HG02840 (cell line): ENCODE results near the gene PSPC1.
A peak's percentile ranks its signal among the peaks of the same experiment; 100 is the strongest.
"Not testable (repeated sequence)": the region's sequence is repeated elsewhere in the genome, so short reads cannot be mapped to it uniquely, and the experiment has no call there.

ENCODE experiments used
- ATAC-seq: cut with Tn5 transposase; IDR thresholded peaks from one replicate; pipeline ENCODE4 v1.9.1; 2021; ENCODE audit warnings: mild to moderate bottlenecking, moderate library complexity, moderate number of reproducible peaks; ENCODE audit not compliant: unreplicated experiment, low FRiP score

PSPC1 gene, protein sequence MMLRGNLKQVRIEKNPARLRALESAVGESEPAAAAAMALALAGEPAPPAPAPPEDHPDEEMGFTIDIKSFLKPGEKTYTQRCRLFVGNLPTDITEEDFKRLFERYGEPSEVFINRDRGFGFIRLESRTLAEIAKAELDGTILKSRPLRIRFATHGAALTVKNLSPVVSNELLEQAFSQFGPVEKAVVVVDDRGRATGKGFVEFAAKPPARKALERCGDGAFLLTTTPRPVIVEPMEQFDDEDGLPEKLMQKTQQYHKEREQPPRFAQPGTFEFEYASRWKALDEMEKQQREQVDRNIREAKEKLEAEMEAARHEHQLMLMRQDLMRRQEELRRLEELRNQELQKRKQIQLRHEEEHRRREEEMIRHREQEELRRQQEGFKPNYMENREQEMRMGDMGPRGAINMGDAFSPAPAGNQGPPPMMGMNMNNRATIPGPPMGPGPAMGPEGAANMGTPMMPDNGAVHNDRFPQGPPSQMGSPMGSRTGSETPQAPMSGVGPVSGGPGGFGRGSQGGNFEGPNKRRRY

DNA sequence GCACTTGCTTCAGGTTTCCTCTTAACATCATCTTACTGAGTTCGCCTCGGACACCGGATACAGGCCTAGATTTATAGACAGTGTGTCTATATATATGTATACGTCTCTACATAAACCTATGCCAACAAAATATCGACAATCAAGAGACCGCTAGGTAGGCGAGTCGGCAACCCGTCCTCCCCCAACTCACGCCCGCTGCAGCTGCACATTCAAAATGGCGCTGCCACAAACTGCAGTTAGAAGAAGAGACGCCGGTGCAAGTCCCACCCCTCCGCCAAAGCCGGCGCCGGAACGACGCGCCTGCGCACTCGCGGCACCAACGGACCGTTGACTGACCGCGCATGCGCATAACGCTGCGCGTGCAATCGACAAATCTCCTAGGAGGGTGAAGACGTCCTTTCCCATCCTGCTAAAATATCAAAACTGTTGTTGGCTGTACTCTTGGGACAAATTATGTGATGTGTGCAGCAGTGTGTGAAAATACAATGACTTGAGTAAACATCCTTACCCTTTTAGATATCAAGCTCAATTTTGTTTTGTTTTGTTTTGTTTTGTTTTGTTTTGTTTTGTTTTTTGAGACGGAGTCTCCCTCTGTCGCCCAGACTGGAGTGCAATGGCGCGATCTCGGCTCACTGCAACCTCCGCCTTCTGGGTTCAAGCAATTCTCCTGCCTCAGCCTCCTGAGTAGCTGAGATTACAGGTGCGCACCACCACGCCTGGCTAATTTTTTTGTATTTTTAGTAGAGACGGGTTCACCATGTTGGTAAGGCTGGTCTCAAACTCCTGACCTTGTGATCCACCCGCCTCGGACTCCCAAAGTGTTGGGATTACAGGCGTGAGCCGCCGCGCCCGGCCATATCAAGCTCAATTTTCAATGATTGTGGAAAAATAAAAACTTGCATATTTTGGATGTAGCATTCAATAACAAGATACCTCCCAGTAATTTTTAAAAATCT lies at the start of gene PSPC1:
PSPC1 (minus strand) TSS at position 219 of the 956 bp plus-strand sequence; CDS start at position 31, 188 bp downstream.
- ATAC-seq: peak; percentile 87

DNA sequence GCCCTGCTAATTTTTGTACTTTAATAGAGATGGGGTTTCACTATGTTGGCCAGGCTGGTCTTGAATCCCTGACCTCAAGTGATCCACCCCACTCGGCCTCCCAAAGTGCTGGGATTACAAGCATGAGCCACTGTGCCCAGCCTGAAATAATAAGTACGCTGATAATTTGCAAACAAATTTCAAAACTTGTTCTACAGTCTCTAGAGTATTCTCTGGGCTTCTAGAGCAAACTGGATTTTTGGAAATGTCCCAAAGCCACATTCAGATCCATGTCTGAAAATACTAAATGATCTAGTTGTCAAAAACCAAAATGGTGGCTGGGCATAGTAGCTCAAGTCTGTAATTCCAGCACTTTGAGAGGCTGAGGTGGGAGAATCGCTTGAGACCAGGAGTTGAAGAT lies 39.9 kb upstream of the PSPC1 start:
- no peak for ATAC-seq

DNA sequence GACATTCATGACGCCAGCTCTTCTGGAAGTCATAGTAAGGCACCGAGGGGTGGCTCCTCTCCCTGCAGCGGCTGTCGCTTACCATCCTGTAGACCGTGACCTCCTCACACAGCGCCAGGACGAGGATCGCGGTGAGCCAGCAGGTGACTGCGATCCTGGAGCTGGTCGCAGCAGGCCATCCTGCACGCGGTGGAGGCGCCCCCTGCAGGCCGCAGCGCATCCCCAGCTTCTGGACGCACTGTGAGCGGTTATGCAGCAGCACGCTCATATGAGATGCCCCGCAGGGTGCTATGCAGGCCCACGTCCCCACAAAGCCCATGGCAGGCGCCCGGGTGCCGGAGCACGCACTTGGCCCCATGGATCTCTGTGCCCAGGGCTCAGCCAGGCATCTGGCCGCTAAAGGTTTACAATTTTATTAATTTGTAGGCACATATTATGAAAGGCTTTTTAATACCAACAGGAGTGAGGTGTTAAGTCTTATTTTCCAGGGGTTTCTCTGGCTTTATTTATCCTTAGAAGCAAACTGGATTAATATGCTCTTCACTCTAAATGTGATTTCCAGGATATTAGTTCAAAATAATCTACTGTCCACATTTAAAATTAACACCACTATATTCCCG lies 35.6 kb upstream of the PSPC1 start:
- ATAC-seq: no peak

DNA sequence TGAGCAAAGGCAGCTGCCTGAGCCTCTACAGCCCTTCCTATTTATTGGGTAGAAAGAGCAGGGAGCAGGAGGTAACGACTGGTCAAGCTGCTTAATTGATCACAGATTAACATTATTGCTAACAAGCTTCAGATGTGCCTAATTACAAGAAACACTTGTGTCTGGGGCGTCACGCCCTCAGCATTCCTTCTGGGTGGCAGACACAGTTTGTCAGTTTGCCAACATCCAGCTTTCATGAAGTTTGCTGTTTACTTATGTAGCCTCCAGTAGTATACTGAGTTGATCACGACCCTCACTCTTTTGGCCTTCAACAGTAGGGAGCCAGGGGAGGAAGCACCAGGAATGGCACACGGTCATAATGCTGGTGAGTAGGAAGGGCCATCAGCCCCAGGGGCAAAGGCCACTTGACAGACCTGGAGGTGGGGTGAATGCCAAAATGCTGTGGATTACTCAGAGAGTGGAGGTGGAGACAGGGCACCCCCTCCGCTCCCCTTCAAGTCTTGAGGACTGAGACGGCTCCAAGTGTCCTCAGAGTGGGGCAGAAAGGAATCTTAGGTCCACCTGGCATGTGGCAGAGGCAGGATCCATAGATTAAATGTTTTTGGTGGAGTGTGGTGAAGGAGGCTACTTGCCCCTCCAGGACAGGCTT lies 34.9 kb upstream of the PSPC1 start:
- no peak for ATAC-seq

DNA sequence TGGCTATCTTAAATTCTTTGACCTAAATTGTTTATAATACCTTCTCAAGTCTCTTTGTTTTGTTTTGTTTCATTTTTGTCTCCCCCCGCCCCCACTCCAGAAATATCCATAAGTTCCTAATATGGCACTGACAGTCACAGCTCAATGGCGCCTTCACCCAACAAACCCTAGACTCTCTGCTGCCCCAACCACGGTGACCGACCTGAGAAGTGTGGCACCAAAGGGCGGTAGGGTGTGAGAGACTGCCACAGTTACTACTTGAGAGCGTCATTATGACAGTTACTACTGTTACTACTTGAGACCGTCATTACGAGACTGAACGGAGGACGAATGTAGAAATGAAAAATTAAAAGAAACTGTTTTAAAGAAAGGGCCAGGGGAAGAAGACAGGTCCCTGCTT lies 34.4 kb upstream of the PSPC1 start:
- ATAC-seq: no peak

DNA sequence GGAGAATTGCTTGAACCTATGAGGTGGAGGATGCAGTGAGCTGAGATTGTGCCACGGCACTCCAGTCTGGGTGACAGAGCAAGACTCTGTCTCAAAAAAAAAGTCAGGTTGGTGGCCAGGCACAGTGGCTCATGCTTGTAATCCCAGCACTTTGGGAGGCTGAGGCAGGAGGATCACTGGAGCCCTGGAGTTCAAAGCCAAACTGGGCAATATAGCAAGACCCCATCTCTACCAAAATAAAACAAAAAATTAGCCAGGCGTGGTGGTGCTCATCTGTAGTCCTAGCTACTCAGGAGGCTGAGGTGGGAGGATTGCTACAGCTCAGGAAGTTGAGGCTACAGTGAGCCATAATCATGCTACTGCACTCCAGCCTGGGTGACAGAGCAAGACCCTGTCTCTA lies 33.1 kb upstream of the PSPC1 start:
- ATAC-seq: not testable (repeated sequence)

DNA sequence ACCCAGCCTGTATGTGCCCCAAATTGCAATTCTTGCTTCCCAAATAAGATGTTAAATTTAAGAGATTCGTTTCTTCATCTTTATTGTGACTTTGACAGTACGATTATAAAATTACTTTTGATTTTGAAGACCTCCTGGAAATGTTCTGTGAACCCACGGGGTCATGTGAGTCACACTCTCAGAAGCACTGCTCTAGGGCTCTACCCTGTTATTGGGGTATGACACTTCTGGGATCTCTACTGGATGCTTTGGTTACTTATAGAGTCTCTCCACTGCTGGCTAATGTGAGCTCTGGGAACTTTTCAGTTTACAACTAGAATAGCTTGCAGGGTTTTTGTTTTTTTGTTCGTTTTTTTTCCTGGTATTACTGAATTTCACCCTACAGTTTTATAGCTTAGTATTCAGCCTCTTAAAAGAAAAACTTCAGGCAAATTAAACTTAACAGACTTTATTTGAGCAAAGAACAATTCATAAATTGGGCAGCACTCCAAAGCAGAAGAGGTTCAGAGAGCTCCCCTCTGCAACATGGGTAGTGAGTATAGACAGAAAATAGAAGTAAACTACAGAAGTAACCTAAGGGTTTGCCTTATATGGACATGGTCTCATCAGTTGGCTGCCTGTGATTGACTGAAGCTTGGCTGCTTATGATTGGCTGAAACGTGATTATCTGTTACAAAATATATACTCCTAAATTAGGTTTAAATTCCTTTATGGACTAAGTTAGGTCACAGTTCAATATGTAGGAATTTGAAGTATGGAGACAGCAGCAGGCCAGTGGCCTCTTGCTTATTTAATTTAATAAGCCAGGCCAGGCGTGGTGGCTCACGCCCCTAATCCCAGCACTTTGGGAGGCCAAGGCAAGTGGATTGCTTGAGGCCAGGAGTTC lies 28.5 kb upstream of the PSPC1 start:
- no peak for ATAC-seq

DNA sequence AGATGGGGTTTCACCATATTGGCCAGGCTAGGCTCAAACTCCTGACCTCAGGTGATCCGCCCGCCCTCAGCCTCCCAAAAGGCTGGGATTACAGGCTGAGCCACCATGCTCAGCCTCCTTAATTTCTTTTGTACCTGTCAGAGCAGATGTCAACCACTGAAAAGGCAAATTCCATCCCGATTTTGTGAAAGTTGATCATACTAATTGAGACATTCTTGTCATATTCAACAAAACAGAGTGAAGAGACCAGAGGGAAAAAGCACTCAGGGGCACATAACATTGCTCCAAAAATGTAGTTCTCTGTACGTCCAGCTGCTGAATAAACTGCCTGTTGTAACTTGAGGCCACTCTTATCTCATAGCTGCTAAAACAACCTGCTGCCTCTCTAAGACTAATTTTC lies 27.4 kb upstream of the PSPC1 start:
- ATAC-seq: no peak

DNA sequence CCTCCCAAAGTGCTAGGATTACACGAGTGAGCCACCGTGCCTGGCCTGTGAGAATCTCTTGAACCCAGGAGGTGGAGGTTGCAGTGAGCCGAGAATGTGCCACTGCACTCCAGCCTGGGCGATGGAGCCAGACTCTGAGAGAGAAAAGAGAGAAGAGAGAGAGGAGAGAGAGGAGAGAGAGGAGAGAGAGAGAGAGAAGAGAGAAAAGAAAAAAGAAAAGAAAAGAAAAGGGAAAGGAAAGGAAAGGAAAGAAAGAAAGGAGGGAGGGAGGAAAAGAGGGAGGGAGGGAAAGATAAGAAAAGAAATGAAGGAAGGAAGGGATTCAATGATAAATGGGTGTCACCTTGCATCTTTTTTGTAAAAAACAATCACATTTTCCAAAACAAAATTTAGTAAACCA lies 23.0 kb upstream of the PSPC1 start:
- ATAC-seq: no peak

DNA sequence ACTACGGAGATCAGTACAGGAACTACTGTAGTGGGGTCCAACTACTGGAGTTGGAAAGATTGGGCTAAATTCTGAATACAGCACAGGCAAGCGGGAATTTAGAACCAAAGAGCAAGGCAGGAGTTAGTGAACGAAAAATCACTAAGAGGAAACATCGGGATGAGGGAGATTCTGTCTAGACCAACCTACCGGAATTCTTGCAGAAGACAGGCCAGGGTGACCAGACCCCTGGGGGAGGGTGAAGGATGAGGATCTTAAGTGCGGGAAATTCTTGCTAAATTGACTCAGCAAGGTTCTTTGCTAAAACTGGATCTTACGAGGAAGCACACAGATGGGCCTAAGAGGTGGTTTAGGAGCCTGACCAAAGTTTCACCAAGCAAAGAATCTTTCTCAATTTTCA lies 13.2 kb upstream of the PSPC1 start:
- no peak for ATAC-seq

DNA sequence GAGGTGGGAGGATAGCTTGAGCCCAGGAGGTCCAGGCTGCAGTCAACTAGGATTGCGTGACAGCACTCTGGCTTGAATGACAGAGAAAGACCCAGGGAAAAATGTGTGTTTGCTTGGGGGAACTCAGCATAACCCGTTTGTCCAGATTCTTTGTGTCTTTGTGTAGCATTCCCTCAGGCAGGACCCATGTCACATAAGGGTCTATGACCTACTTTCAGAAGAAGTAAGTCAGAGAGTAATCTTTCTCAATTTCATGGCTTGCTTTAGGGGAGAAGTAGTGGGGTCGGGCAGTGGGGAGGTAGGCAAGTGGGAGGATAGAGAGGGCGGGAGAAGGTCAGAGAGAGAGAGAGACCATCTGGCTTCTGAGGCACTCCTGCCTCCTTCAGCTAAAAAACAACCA lies 11.9 kb upstream of the PSPC1 start:
- ATAC-seq: no peak

DNA sequence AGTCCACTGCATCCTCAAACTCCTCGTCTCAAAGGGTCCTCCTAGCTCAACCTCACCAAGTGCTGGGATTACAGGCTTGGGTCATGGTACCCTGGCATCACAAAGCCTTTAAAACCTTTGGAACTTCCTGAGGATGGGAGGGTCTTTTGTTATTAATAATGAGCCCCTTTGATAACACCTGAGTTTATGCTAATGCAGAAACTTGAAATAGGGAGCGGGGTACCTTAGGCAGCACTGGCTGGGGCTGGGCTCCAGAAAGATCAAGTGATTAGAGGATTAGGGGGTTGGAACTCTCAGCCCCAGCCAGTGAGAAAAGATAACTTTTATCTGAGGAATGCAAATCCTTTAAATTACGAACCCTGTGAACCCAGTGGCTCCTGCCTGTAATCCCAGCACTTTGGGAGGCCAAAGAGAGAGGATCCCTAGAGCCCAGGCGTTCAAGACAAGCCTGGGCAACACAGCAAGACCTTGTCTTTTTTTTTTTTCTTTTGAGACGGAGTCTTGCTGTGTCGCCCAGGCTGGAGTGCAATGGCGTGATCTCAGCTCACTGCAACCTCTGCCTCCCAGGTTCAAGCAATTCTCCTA lies 9.3 kb upstream of the PSPC1 start:
- ATAC-seq: no peak

DNA sequence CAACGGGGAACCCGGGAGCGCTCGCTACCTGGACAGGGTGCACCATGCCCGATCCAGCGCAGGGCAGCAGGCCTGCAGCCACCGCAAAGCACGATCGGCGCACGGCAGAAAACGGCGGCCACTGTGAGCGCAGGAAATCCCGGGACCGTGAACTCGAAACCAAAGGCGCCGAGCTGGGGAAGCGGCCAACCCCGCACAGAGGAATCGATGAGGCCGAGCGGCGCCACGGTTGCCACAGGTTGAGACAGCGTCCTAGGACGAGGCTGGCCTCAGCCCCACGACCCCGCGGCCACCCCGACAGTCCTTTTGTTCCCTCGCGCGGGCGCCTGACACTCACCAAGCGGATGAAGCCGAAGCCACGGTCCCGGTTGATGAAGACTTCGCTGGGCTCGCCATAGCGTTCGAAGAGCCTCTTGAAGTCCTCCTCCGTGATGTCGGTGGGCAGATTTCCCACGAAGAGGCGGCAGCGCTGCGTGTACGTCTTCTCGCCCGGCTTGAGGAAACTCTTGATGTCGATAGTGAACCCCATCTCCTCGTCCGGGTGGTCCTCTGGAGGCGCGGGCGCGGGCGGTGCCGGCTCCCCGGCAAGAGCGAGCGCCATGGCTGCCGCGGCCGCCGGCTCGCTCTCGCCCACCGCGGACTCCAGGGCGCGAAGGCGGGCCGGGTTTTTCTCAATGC lies 557 bp downstream of the PSPC1 start:
- ATAC-seq: peak; percentile 46

DNA sequence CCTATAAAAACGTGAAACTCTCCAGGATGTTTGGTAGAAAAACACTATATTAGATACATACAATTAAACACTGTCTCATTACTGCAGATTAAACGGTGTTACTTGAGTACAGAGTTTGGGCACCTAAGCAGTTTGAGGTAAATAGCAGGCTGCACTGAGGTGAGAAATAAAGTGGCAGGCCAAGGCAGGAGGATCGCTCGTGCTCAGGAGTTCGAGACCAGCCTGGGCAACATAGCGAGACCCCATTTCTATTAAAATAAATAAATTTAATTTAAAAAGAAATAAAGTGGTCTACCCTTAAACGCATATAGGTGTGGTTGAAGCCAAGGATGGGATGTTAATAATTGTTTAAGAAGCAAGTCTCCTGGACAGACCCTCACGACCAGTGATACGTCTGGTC lies 1.2 kb downstream of the PSPC1 start:
- ATAC-seq: no peak

DNA sequence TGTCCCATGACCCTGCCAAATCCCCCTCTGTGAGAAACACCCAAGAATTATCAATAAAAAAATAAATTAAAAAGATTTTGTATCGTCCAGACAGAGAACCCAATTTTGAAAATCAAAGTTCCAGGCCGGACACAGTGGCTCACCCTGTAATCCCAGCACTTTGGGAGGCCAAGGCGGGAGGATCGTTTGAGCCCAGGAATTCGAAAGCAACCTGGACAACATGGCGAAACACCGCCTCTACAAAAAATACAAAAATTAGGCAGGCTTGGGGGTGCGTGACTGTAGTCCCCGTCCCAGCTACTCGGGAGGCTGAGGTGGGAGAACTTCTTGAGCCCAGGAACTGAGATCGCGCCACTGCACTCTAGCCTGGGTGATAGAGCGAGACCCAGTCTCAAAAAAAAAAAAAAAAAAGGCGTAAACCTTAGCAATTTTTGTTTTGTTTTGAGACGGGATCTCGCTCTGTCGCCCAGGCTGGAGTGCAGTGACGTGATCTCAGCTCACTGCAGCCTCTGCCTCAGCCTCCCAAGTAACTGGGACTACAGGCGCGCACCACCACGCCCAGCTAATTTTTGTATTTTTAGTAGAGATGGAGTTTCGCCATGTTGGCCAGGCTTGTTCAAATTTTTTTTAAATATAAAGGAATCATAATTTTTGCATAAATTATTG lies 1.9 kb downstream of the PSPC1 start:
- ATAC-seq: not testable (repeated sequence)

DNA sequence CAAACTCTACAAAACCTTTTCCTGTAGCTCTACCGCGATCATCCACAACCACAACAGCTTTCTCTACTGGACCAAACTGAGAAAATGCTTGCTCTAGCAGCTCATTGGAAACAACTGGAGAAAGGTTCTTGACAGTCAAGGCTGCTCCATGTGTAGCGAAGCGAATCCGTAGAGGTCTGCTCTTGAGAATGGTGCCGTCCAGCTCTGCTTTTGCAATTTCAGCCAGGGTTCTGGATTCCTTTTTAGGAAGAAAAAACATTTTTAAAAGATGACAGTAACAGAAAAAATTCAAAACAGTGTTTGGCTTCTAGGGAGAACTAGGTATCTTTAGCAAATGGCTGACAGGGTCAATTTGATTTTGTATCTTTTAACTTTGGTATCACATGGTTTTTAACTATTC lies 10.4 kb downstream of the PSPC1 start:
- ATAC-seq: no peak

DNA sequence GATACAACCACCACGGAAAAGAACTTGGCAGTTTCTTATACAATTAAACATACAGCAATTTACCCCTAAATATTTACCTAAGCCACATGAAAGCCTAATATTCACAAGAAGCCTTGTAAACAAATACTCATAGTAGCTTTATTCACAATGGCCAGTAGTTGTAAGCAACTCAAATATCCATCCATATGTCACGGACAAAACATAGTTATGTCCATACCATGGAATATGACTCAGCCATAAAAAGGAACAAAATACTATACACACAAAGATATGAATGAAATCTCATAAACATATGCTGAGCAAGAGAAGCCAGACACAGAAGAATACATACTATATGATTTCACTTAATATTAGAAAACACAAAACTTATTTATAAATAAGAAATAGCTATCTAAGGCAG lies 12.9 kb downstream of the PSPC1 start:
- no peak for ATAC-seq

DNA sequence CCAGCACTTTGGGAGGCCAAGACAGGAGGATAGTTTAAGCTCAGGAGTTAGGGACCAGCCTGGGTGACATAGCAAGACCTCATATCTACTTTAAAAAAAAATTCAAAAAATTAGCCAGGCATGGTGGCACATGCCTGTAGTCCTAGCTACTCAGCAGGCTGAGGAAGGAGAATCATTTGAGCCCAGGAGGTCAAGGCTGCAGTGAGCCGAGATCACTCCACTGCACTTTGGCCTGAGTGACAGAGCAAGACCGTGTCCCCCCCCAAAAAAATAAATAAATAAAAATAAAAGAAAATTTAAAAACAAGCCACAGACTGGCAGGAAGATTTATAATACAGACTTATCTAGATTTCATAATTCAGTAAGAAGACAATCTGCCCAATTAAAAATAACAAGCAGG lies 14.8 kb downstream of the PSPC1 start:
- ATAC-seq: no peak
